B cell (primary cell): ENCODE data around the gene FYCO1. TPM values are rescaled to one million over a fixed set of nuclear protein-coding genes. Genes with fewer than 3 reads are reported as not detected.

ENCODE experiments used
- ATAC-seq: fragments of 200-7000 bp; cut with Tn5 transposase; one replicate; pipeline ENCODE4 v1.10.0; 2021; ENCODE audit warnings: low read depth, mild to moderate bottlenecking, moderate number of reproducible peaks, moderate library complexity
- CTCF ChIA-PET: fragments of 350-600 bp; sonication (Branson Sonifier 250); formaldehyde crosslinking; loops from one replicate; lab custom pipeline; 2021; ENCODE audit warnings: antibody characterized with exemption, inconsistent platforms; lab: Charles Lee
- POLR2A ChIA-PET: fragments of 350-600 bp; sonication (Branson Sonifier 250); formaldehyde crosslinking; loops from one replicate; lab custom pipeline; 2021; ENCODE audit warnings: antibody characterized with exemption; lab: Charles Lee
- DNase-seq: peaks from one replicate; pipeline ENCODE4 v3.0.0; 2013
- H2AFZ ChIP-seq: 2 replicates; pipeline ENCODE4 v1.6.1; 2012; ENCODE audit warnings: mild to moderate bottlenecking, low read depth, low read length; ENCODE audit not compliant: insufficient read depth, poor library complexity, severe bottlenecking
- H3K27ac ChIP-seq, 2 donors: 1 replicate in 1 of 2; 2 replicates in 1 of 2; pipeline ENCODE4 v1.5.1; 2012 to 2013; ENCODE audit warnings: low read length in 2 of 2, mild to moderate bottlenecking in 2 of 2, moderate library complexity in 1 of 2
- H3K27me3 ChIP-seq, 4 experiments: fragments of 200-600 bp in 1 of 4; sonication (generic) in 1 of 4; replicated peaks in 1 of 4; 1 replicate in 2 of 4; 2 replicates in 2 of 4; pipeline versions ENCODE4 v1.6.1 to v1.7.0; 2013 to 2016; ENCODE audit warnings: low read length in 3 of 4, mild to moderate bottlenecking in 2 of 4, mixed read lengths in 1 of 4, moderate library complexity in 1 of 4; ENCODE audit not compliant: insufficient read depth in 4 of 4, control insufficient read depth in 3 of 4; ENCODE audit errors: control extremely low read depth in 1 of 4
- H3K36me3 ChIP-seq, 2 experiments: replicated peaks in 1 of 2; 1 replicate in 1 of 2; 2 replicates in 1 of 2; pipeline versions ENCODE4 v1.6.1 to v1.7.1; 2013; ENCODE audit warnings: low read length in 1 of 2; ENCODE audit not compliant: insufficient read depth in 2 of 2, control insufficient read depth in 1 of 2; ENCODE audit errors: control extremely low read depth in 1 of 2, extremely low read depth in 1 of 2
- H3K4me1 ChIP-seq, 2 donors: fragments of 200-600 bp in 1 of 2; sonication (generic) in 1 of 2; 1 replicate in 1 of 2; 2 replicates in 1 of 2; pipeline versions ENCODE4 v1.5.1 to v1.6.1; 2013 to 2017; ENCODE audit warnings: low read length in 2 of 2; ENCODE audit not compliant: control insufficient read depth in 2 of 2, insufficient read depth in 2 of 2
- H3K4me2 ChIP-seq: replicated peaks from 2 replicates; pipeline ENCODE3; 2012; ENCODE audit warnings: mild to moderate bottlenecking, low read depth, low read length; ENCODE audit not compliant: poor library complexity, severe bottlenecking
- H3K4me3 ChIP-seq, 5 experiments: fragments of 200-600 bp in 1 of 5; sonication (generic) in 1 of 5; 1 replicate in 3 of 5; 2 replicates in 2 of 5; pipeline versions ENCODE4 v1.5.1 to v1.7.0; 2011 to 2016; ENCODE audit warnings: low read length in 4 of 5, mild to moderate bottlenecking in 4 of 5, low read depth in 2 of 5, control low read depth in 1 of 5, moderate library complexity in 1 of 5; ENCODE audit not compliant: insufficient read depth in 1 of 5; ENCODE audit errors: control extremely low read depth in 1 of 5, extremely low read depth in 1 of 5
- H3K79me2 ChIP-seq: fragments of 200-600 bp; sonication (generic); one replicate; pipeline ENCODE4 v1.6.0; 2016; ENCODE audit warnings: low read length; ENCODE audit not compliant: control insufficient read depth, insufficient read depth
- H3K9ac ChIP-seq: fragments of 200-600 bp; sonication (generic); 2 replicates; pipeline ENCODE4 v1.6.1; 2017; ENCODE audit warnings: mild to moderate bottlenecking, low read length, moderate library complexity
- H3K9me3 ChIP-seq, 3 donors: one replicate each; pipeline versions ENCODE4 v1.6.1 to v1.7.1; 2013; ENCODE audit warnings: low read length in 2 of 3; ENCODE audit not compliant: control insufficient read depth in 2 of 3, insufficient read depth in 1 of 3; ENCODE audit errors: control extremely low read depth in 1 of 3
- H4K20me1 ChIP-seq: 2 replicates; pipeline ENCODE4 v1.6.0; 2012; ENCODE audit warnings: mild to moderate bottlenecking, low read length; ENCODE audit not compliant: insufficient read depth, control insufficient read depth, poor library complexity, severe bottlenecking
- H3K27ac Mint-ChIP-seq: one replicate; pipeline ENCODE4 v1.8.0; 2021; ENCODE audit warnings: mixed read lengths
- H3K27me3 Mint-ChIP-seq: one replicate; pipeline ENCODE4 v1.8.0; 2021; ENCODE audit warnings: mixed read lengths
- H3K4me1 Mint-ChIP-seq: one replicate; pipeline ENCODE4 v1.8.0; 2021; ENCODE audit warnings: mixed read lengths
- H3K4me3 Mint-ChIP-seq: one replicate; pipeline ENCODE4 v1.8.0; 2021; ENCODE audit warnings: mixed read lengths
- H3K9me3 Mint-ChIP-seq: one replicate; pipeline ENCODE4 v1.8.0; 2022; ENCODE audit warnings: mixed read lengths; ENCODE audit not compliant: insufficient read depth
- EZH2 ChIP-seq: IDR thresholded peaks from 2 replicates; pipeline ENCODE4 v1.6.1; 2012; ENCODE audit warnings: borderline replicate concordance, low read depth, mild to moderate bottlenecking, moderate library complexity, low read length; ENCODE audit not compliant: insufficient read depth, poor library complexity, severe bottlenecking
- WGBS: methylation state at CpG from one replicate; pipeline ENCODE4 v1.1.5; 2013; ENCODE audit warnings: missing lambda C conversion rate; ENCODE audit not compliant: insufficient coverage; 5-methylcytosine and 5-hydroxymethylcytosine counted together
- intact Hi-C: fragments of 100-400 bp; cut with micrococcal nuclease; formaldehyde crosslinking; loops from one replicate; pipeline ENCODE4 v1.10.0; 2022
- polyA plus RNA-seq: library from polyadenylated mRNA; depleted of rRNA; stranded (reverse); fragments of >200 nt; gene quantifications from 2 replicates; pipeline ENCODE4 v1.2.3, GENCODE V29; 2012
- total RNA-seq, 2 donors: library from RNA; stranded (reverse); fragments of 120-200 nt in 1 of 2; gene quantifications; 1 replicate in 1 of 2; 2 replicates in 1 of 2; pipeline versions ENCODE4 v1.2.3 to v1.2.4, GENCODE V29; 2013 to 2022
- TF ChIP-seq, protein P1 (sequence below): fragments of 200-600 bp; IDR thresholded peaks from one replicate; pipeline ENCODE4 v1.8.0; 2022; ENCODE audit warnings: antibody characterized with exemption, mild to moderate bottlenecking

The FYCO1 gene
- total and polyA plus RNA-seq, 2 donors (not counting 1 experiment from before 2014, with no cell fraction given), result 5.4 to 16.7 TPM

DNA sequence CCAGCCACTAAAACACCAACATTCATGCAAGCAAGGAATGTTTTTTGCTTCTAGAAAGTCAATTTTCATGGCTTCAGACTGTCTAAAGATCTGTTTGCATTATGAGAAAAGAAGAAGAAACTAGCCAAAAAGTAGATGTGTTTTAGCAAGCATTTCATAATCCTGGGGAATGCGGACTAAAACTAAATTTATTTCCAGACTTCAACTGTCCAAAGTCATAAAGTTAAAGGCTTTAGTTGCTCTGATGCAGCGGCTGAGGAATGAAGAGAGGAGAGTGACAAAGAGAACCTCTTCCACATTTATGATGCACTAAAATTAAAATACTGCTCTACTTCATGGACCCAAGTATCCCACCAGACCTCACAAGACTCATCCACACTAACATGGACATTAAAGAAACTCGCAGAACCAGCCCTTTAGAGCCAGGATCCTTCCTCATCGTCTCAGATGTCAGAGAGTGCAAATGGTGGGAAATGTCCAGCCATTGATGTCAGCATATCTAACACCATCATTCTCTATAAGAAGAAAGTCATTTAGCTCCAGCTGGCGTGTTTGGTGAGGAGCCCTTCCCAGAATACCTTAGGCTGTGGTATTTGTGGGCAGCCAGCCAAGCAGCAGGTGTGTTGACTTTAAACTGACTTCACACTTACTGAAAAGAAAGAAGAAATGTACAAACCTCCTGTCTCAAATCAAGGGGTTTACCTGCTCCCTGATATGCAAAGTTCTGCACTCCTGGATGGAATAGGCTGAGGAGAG is 17.4 kb downstream of the FYCO1 start:
- H3K4me3 ChIP-seq, result no peak overlapping the region
- Mint-ChIP-seq H3K4me3 (no peak overlapping the region), H3K4me1 (peaks cover 10% of the 10 kb centered on the region), H3K27ac (no peak overlapping the region), H3K27me3 (no peaks in the 10 kb centered on the region), H3K9me3 (no peaks in the 10 kb centered on the region)
- 100% methylated on average over 1 of the region's 5 CpGs for WGBS
- TF ChIP-seq, protein P1, sequence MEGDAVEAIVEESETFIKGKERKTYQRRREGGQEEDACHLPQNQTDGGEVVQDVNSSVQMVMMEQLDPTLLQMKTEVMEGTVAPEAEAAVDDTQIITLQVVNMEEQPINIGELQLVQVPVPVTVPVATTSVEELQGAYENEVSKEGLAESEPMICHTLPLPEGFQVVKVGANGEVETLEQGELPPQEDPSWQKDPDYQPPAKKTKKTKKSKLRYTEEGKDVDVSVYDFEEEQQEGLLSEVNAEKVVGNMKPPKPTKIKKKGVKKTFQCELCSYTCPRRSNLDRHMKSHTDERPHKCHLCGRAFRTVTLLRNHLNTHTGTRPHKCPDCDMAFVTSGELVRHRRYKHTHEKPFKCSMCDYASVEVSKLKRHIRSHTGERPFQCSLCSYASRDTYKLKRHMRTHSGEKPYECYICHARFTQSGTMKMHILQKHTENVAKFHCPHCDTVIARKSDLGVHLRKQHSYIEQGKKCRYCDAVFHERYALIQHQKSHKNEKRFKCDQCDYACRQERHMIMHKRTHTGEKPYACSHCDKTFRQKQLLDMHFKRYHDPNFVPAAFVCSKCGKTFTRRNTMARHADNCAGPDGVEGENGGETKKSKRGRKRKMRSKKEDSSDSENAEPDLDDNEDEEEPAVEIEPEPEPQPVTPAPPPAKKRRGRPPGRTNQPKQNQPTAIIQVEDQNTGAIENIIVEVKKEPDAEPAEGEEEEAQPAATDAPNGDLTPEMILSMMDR, result no peak
- no peak for TF ChIP-seq EZH2
- no peak overlapping the region for H3K9ac ChIP-seq
- H3K79me2 ChIP-seq, result no peaks in the 10 kb centered on the region
- H3K4me2 ChIP-seq, result no peak overlapping the region
- DNase-seq (no peak), ATAC-seq (no peak)
- no peaks in the 10 kb centered on the region for H3K9me3 ChIP-seq
- ChIA-PET POLR2A (no interaction called here), CTCF (interaction anchor here (0.9 kb wide), 1 partner anchor 391 kb away, joined by 3 read pairs; no protein-coding TSS in a partner anchor)
- H3K36me3 ChIP-seq, result peaks cover 16 to 72% of the 10 kb centered on the region in 2 experiments
- intact Hi-C loops, result no loop called here
- no peak overlapping the region for H2AFZ ChIP-seq
- no peaks in the 10 kb centered on the region for H3K27me3 ChIP-seq
- H3K27ac ChIP-seq, result no peak overlapping the region
- H4K20me1 ChIP-seq, result no peaks in the 10 kb centered on the region
- no peaks in the 10 kb centered on the region for H3K4me1 ChIP-seq
